Osteocyte (in vitro differentiated cells): Measurements from ENCODE around the gene ZSCAN25. TPM values are rescaled to one million over a fixed set of nuclear protein-coding genes. Genes with fewer than 3 reads are reported as not detected.
"Not testable (repeated sequence)": the region's sequence is repeated elsewhere in the genome, so short reads cannot be mapped to it uniquely, and the experiment has no call there.

Experiments used
- DNase-seq: peaks from one replicate; pipeline ENCODE4 v3.0.0; 2021; ENCODE audit warnings: mixed read lengths; ENCODE audit not compliant: unreplicated experiment; ENCODE audit errors: extremely low spot score
- H3K27ac Mint-ChIP-seq: one replicate; pipeline ENCODE4 v1.8.0; 2021; ENCODE audit warnings: mild to moderate bottlenecking, mixed read lengths; ENCODE audit not compliant: unreplicated experiment
- H3K27me3 Mint-ChIP-seq: one replicate; pipeline ENCODE4 v1.8.0; 2021; ENCODE audit warnings: mixed read lengths; ENCODE audit not compliant: unreplicated experiment
- H3K36me3 Mint-ChIP-seq: one replicate; pipeline ENCODE4 v1.8.0; 2021; ENCODE audit warnings: mixed read lengths; ENCODE audit not compliant: unreplicated experiment
- H3K4me1 Mint-ChIP-seq: one replicate; pipeline ENCODE4 v1.8.0; 2021; ENCODE audit warnings: mixed read lengths; ENCODE audit not compliant: unreplicated experiment
- H3K4me3 Mint-ChIP-seq: one replicate; pipeline ENCODE4 v1.8.0; 2021; ENCODE audit warnings: mild to moderate bottlenecking, moderate library complexity, mixed read lengths; ENCODE audit not compliant: unreplicated experiment
- H3K9me3 Mint-ChIP-seq: one replicate; pipeline ENCODE4 v1.8.0; 2021; ENCODE audit warnings: mixed read lengths; ENCODE audit not compliant: unreplicated experiment
- CTCF ChIP-seq: fragments of 200-600 bp; sonication (generic); IDR thresholded peaks from 2 replicates; pipeline ENCODE4 v1.5.0; 2021; ENCODE audit warnings: antibody characterized with exemption, mild to moderate bottlenecking, moderate library complexity
- total RNA-seq: library from RNA; stranded (reverse); gene quantifications from 2 replicates; pipeline ENCODE4 v1.2.1, GENCODE V29; 2021

ZSCAN25 gene
- total RNA-seq, 1 donor from 2014 or later = 20.7 TPM

DNA sequence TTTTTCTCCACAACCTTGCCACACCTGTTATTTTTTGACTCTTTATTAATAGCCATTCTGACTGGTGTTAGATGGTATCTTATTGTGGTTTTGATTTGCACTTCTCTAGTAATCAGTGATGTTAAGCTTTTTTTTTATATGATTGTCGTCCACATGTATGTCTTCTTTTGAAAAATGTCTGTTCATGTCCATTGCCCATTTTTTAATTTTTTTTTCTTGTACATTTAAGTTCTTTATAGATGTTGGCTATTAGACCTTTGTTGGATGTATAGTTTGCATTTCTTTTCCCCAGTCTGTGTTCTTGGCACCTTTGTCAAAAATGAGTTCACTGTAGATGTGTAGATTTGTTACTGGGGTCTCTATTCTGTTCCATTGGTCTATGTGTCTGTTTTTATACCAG, 28.8 kb downstream of the ZSCAN25 start:
- TF ChIP-seq CTCF = no peak
- Mint-ChIP-seq H3K4me1 (no peaks in the 10 kb centered on the region), H3K27ac (no peak overlapping the region), H3K27me3 (no peaks in the 10 kb centered on the region), H3K36me3 (peaks cover 28% of the 10 kb centered on the region), H3K9me3 (peaks cover 13% of the 10 kb centered on the region), H3K4me3 (no peak overlapping the region)
- DNase-seq = no peak

DNA sequence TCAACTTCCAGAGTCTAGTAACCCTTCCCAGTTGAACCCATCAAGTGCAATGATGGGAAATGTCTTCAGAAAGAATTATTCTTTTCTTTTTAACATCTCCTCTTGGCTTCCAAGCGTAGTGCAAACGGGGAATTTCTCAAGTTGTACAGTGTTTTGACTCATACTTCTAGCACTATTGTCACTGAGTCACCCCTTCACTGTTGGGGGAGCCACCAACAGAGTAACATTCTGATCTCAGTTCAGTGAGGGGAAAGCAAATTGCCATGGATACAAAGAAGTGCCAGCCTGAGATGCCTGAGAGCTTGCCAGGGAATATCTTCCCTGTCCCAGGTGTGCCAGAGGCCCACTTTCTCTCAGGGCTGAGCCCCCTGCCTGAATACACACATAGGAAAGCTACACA, 32.1 kb downstream of the ZSCAN25 start:
- Mint-ChIP-seq H3K27ac (no peak overlapping the region), H3K4me1 (no peaks in the 10 kb centered on the region), H3K4me3 (no peak overlapping the region), H3K36me3 (peaks cover 26% of the 10 kb centered on the region), H3K9me3 (peaks cover 13% of the 10 kb centered on the region), H3K27me3 (no peaks in the 10 kb centered on the region)
- no peak for TF ChIP-seq CTCF
- no peak for DNase-seq

- Mint-ChIP-seq H3K9me3 (peaks cover 1% of the 10 kb centered on the region), H3K27ac (no peak overlapping the region), H3K4me1 (no peaks in the 10 kb centered on the region), H3K36me3 (peaks cover 8% of the 10 kb centered on the region), H3K4me3 (no peak overlapping the region), H3K27me3 (no peaks in the 10 kb centered on the region)
- no peak for DNase-seq
- no peak for TF ChIP-seq CTCF
Observed at GRCh38 chr7:99651290-99651689, 34.5 kb downstream of the ZSCAN25 start.

DNA sequence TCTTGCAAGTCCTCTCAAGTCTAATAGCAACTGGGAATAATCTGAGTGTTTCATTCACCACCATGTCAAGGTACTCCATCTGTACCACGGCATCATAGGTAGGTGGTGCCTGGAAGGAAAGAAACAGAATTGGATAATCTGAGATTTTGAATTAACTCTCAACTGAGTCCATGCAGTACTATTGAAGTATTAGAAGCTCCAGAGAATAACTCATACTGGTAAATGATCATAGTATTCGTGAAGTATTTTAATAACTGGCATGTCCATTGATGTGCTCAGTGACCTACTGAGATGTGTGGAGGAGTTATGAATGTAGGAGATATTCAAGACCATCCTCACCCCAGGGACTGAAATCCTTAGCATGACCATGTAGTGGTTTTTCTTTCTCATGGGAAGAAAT, 35.9 kb downstream of the ZSCAN25 start:
- H3K27me3 Mint-ChIP-seq = no peaks in the 10 kb centered on the region

GRCh38 chr7:99653269-99653668, 36.5 kb downstream of the ZSCAN25 start:
- DNase-seq = not testable (repeated sequence)

More for the DNA sequence above, 35.9 kb downstream of the ZSCAN25 start:
- H3K27ac Mint-ChIP-seq = no peak overlapping the region
- no peaks in the 10 kb centered on the region for H3K4me1 Mint-ChIP-seq
- TF ChIP-seq CTCF = no peak
- H3K36me3 Mint-ChIP-seq = peaks cover 8% of the 10 kb centered on the region
- no peaks in the 10 kb centered on the region for H3K9me3 Mint-ChIP-seq
- H3K4me3 Mint-ChIP-seq = no peak overlapping the region
- DNase-seq = no peak

DNA sequence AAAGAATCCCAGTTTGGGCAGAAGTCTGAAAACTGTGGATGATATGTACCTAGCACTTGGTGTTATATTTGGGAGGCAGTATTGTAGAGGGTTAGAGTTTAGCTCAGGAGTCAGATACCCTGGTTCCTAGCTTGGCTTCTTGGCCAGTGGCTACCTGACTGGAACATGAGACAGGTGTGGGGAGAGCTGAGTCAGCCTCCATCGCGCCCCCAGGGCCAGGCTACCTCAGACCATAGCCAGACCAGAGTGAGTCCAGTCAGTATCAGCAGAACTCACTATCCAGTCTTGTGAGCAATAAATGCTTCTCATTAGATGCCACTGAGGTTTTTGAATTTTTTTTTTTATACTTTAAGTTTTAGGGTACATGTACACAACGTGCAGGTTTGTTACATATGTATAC, 37.0 kb downstream of the ZSCAN25 start:
- Mint-ChIP-seq H3K36me3 (peaks cover 7% of the 10 kb centered on the region), H3K4me3 (no peak overlapping the region), H3K4me1 (no peaks in the 10 kb centered on the region), H3K27ac (no peak overlapping the region), H3K27me3 (no peaks in the 10 kb centered on the region), H3K9me3 (no peaks in the 10 kb centered on the region)
- DNase-seq = no peak
- no peak for TF ChIP-seq CTCF

More at GRCh38 chr7:99653269-99653668, 36.5 kb downstream of the ZSCAN25 start:
- not testable (repeated sequence) for H3K4me3 Mint-ChIP-seq, H3K4me1 Mint-ChIP-seq, H3K9me3 Mint-ChIP-seq, H3K36me3 Mint-ChIP-seq, H3K27me3 Mint-ChIP-seq, H3K27ac Mint-ChIP-seq

GRCh38 chr7:99654626-99655025, 37.9 kb downstream of the ZSCAN25 start:
- H3K4me1 Mint-ChIP-seq, H3K36me3 Mint-ChIP-seq, H3K27me3 Mint-ChIP-seq, H3K27ac Mint-ChIP-seq, DNase-seq, H3K4me3 Mint-ChIP-seq, H3K9me3 Mint-ChIP-seq: not testable (repeated sequence)

- not testable (repeated sequence) for H3K4me1 Mint-ChIP-seq, H3K4me3 Mint-ChIP-seq, H3K27me3 Mint-ChIP-seq, H3K27ac Mint-ChIP-seq, DNase-seq, H3K36me3 Mint-ChIP-seq, H3K9me3 Mint-ChIP-seq
Observed at GRCh38 chr7:99657879-99658278, 41.1 kb downstream of the ZSCAN25 start.
